Tibial artery (tissue), 4 donors: ENCODE data around the gene GMNC.
A peak's percentile ranks its signal among the peaks of the same experiment; 100 is the strongest.

Experiments
- DNase-seq, 2 donors: peaks; one replicate each; pipeline ENCODE4 v3.0.0-alpha.2; 2019
- H3K27ac ChIP-seq, 2 donors: fragments of 200-600 bp; sonication (generic) in 1 of 2; 1 replicate in 1 of 2; 2 replicates in 1 of 2; pipeline ENCODE4 v1.5.1; 2018 to 2019; ENCODE audit warnings: mild to moderate bottlenecking in 1 of 2
- H3K27me3 ChIP-seq, 2 donors: fragments of 200-600 bp; sonication (generic) in 1 of 2; one replicate each; pipeline versions ENCODE4 v1.5.1 to v1.6.0; 2016 to 2019
- H3K36me3 ChIP-seq, 3 donors: fragments of 200-600 bp; sonication (generic) in 2 of 3; one replicate each; pipeline ENCODE4 v1.5.1; 2016 to 2019; ENCODE audit warnings: mild to moderate bottlenecking in 2 of 3
- H3K4me1 ChIP-seq, 4 donors: fragments of 200-600 bp; sonication (generic) in 2 of 4; 1 replicate in 3 of 4; 2 replicates in 1 of 4; pipeline ENCODE4 v1.5.1; 2016 to 2019
- H3K4me3 ChIP-seq, 2 donors: fragments of 200-600 bp; sonication (generic) in 1 of 2; 1 replicate in 1 of 2; 2 replicates in 1 of 2; pipeline ENCODE4 v1.5.1; 2018 to 2019; ENCODE audit warnings: mild to moderate bottlenecking in 2 of 2
- H3K9me3 ChIP-seq, 3 donors: fragments of 200-600 bp; sonication (generic) in 1 of 3; one replicate each; pipeline ENCODE4 v1.5.1; 2016 to 2019
- intact Hi-C: fragments of 100-400 bp; cut with DNase I; formaldehyde crosslinking; loops from one replicate; pipeline ENCODE4 v1.15.0; 2023; ENCODE audit warnings: low total_unique reads
- TF ChIP-seq, protein P1 (sequence below), 2 experiments: fragments of 200-600 bp in 1 of 2; fragments of 450-650 bp in 1 of 2; IDR thresholded peaks; one replicate each; pipeline ENCODE4 v1.5.1; 2017 to 2019; ENCODE audit warnings: antibody characterized with exemption in 2 of 2, mild to moderate bottlenecking in 1 of 2, moderate library complexity in 1 of 2

GMNC gene

DNA sequence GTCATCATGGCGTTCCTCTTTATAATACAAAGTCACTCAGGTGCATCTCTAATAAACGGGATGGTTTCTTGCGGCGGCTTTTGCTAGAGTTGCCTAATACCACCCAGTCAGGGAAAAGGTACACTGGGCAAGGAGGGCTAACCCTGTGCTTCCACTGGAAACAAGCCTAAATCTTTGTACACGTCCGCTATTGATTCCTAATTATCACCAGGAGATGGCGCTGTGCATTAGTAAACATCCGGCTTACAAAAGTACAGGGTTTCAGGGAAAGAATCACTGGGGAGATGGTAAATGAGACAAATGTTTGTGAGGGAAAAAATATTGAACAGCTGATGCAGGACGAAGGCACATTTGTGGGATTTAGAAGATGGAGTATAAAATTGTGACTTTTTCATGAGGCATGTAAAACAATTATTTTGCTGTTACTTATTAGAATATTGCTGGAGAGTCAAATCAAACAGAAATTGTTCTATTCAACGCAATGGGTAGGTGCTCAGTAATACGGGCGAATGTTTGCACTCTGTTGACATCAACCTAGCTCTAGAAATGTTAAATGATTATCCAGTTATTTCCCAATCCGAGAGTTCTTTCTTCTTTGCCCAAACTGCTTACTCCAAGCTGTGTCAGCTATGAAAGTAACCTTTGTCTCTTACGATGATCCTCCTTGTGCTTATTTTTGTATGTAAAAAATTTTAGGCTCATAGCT, 50.6 kb downstream of the GMNC start:
- intact Hi-C loops, result no loop called here
- no peaks in the 10 kb centered on the region for H3K27me3 ChIP-seq
- no peak for DNase-seq

DNA sequence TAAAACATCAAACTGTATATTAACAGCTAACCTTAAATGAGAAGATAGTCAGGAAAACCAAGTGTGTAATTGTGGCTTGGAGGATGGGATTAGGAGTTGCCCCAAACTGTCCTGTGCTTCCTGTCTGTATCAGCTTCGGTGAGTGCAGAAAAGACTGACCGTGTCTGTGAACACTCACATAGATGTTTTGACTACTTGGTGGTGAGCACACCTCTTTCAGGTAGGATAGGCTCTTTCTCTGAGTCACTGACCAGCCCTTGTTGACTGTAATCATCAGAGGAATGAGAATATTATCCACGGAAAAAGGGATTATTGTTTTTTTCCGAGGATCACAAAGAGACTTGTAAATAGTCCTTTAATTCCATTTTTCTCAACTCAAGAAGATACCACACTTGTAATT, 51.5 kb downstream of the GMNC start:
- DNase-seq, result no peak
- no peak overlapping the region for H3K4me3 ChIP-seq
- TF ChIP-seq, protein P1, sequence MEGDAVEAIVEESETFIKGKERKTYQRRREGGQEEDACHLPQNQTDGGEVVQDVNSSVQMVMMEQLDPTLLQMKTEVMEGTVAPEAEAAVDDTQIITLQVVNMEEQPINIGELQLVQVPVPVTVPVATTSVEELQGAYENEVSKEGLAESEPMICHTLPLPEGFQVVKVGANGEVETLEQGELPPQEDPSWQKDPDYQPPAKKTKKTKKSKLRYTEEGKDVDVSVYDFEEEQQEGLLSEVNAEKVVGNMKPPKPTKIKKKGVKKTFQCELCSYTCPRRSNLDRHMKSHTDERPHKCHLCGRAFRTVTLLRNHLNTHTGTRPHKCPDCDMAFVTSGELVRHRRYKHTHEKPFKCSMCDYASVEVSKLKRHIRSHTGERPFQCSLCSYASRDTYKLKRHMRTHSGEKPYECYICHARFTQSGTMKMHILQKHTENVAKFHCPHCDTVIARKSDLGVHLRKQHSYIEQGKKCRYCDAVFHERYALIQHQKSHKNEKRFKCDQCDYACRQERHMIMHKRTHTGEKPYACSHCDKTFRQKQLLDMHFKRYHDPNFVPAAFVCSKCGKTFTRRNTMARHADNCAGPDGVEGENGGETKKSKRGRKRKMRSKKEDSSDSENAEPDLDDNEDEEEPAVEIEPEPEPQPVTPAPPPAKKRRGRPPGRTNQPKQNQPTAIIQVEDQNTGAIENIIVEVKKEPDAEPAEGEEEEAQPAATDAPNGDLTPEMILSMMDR (IDR thresholded peaks at IDR 0.05), result no peak
- H3K9me3 ChIP-seq, result no peaks in the 10 kb centered on the region
- H3K4me1 ChIP-seq, result no peaks in the 10 kb centered on the region
- H3K36me3 ChIP-seq, result no peaks in the 10 kb centered on the region
- no peak overlapping the region for H3K27ac ChIP-seq
- H3K27me3 ChIP-seq, result no peaks in the 10 kb centered on the region
- intact Hi-C loops, result no loop called here

More for the DNA sequence above, 50.6 kb downstream of the GMNC start:
- TF ChIP-seq, protein P1 (IDR thresholded peaks at IDR 0.05), result peak in 1 of 2 experiments; percentile 23
- Histone ChIP-seq H3K4me1 (no peaks in the 10 kb centered on the region), H3K27ac (no peak overlapping the region), H3K9me3 (no peaks in the 10 kb centered on the region), H3K4me3 (no peak overlapping the region), H3K36me3 (no peaks in the 10 kb centered on the region)

DNA sequence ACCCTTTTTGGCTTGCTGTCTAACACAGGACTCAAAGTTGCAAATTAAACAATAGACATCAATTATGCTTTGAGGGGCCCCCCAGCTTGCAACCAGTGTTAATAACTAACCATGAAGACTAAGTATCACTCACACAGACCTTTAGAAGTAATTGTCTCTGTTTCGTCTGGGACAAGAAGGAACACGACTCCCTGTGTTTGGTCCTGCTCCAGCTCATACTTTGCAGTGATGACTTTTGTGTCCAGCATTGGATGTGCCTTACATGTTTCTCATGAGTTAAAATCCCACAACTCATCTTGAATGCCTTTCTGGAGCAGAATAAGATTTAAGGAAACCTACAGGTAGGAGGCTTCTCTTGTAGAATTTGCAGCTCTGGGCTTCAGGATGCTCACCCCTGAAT, 53.1 kb downstream of the GMNC start:
- Histone ChIP-seq H3K27ac (no peak overlapping the region), H3K4me1 (no peaks in the 10 kb centered on the region), H3K9me3 (no peaks in the 10 kb centered on the region), H3K27me3 (no peaks in the 10 kb centered on the region), H3K36me3 (no peaks in the 10 kb centered on the region), H3K4me3 (no peak overlapping the region)
- intact Hi-C loops, result no loop called here
- no peak for DNase-seq
- TF ChIP-seq, protein P1 (IDR thresholded peaks at IDR 0.05), result no peak

DNA sequence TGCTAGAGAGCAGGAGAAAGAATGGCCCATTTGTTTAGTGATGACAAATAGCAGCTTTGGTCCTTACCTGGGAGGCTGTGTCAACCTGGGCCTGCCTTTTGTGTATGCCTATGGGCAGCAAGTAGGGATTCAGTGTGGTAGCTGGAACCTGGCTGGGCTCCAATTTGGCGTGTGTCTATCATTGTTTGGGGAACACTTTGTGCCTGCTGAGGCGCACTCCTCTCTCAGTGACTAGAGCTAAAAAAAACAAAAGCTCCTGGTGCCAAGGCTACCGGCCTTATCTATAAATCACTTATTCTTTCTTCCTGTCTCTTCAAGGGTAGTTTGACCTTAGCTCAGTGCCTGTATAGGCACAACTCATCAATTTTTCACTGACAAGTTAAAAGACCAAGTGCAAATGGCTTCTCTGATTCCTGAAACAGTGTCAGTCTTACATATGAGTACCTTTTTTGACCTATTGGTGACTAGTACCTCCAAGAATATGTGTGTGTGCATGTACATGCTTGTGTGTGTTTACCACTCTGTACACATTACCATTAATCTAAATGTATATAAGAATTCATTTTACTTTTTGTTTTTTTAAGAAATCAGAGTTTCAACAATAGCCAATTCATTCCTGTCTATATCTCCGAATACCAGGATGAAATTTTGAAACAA, 54.6 kb downstream of the GMNC start:
- Histone ChIP-seq H3K9me3 (no peaks in the 10 kb centered on the region), H3K4me3 (no peak overlapping the region), H3K36me3 (no peaks in the 10 kb centered on the region), H3K27me3 (no peaks in the 10 kb centered on the region), H3K27ac (no peak overlapping the region), H3K4me1 (no peaks in the 10 kb centered on the region)
- no peak for DNase-seq
- TF ChIP-seq, protein P1 (IDR thresholded peaks at IDR 0.05), result no peak
- intact Hi-C loops, result no loop called here
